Vagina (tissue), 2 donors: ENCODE data around the gene CCDC150. TPM values are rescaled to one million over a fixed set of nuclear protein-coding genes. Genes with fewer than 3 reads are reported as not detected.

Experiments used
- DNase-seq, 2 donors: peaks; one replicate each; pipeline ENCODE4 v3.0.0-alpha.2; 2017; ENCODE audit errors: extremely low spot score in 2 of 2
- H3K27ac ChIP-seq: fragments of 200-600 bp; sonication (generic); one replicate; pipeline ENCODE4 v1.5.1; 2019
- H3K27me3 ChIP-seq: fragments of 200-600 bp; sonication (generic); one replicate; pipeline ENCODE4 v1.5.1; 2019
- H3K36me3 ChIP-seq, 2 donors: fragments of 200-600 bp; sonication (generic); one replicate each; pipeline ENCODE4 v1.5.1; 2017 to 2019
- H3K4me1 ChIP-seq: fragments of 200-600 bp; sonication (generic); one replicate; pipeline ENCODE4 v1.5.1; 2019
- H3K4me3 ChIP-seq, 2 donors: fragments of 200-600 bp; sonication (generic); 1 replicate in 1 of 2; 2 replicates in 1 of 2; pipeline ENCODE4 v1.5.1; 2016 to 2019
- H3K9me3 ChIP-seq: fragments of 200-600 bp; sonication (generic); one replicate; pipeline ENCODE4 v1.5.1; 2019
- POLR2A ChIP-seq, 2 donors: fragments of 450-650 bp; IDR thresholded peaks; one replicate each; pipeline ENCODE4 v1.6.1; 2017; ENCODE audit warnings: antibody characterized with exemption in 2 of 2, mild to moderate bottlenecking in 2 of 2, moderate library complexity in 2 of 2
- POLR2AphosphoS5 ChIP-seq, 2 donors: sonication (generic); formaldehyde crosslinking; IDR thresholded peaks; one replicate each; pipeline ENCODE4 v1.9.0; 2017; ENCODE audit warnings: antibody characterized with exemption in 2 of 2, mild to moderate bottlenecking in 2 of 2, low read depth in 1 of 2; ENCODE audit not compliant: insufficient read depth in 1 of 2
- intact Hi-C: fragments of 100-400 bp; cut with DNase I; formaldehyde crosslinking; loops from one replicate; pipeline ENCODE4 v1.15.1; 2023
- total RNA-seq: library from RNA; depleted of rRNA; stranded (reverse); fragments of >200 nt; gene quantifications from one replicate; pipeline ENCODE4 v1.2.3, GENCODE V29; 2016
- TF ChIP-seq, protein P1 (sequence below), 3 experiments: fragments of 450-650 bp in 2 of 3; fragments of 200-600 bp in 1 of 3; sonication (generic) in 1 of 3; IDR thresholded peaks; one replicate each; pipeline ENCODE4 v1.5.1; 2017 to 2019; ENCODE audit warnings: antibody characterized with exemption in 3 of 3, mild to moderate bottlenecking in 2 of 3, moderate library complexity in 2 of 3

CCDC150 gene
- total RNA-seq, 1 donor from 2014 or later: 3.9 TPM

DNA sequence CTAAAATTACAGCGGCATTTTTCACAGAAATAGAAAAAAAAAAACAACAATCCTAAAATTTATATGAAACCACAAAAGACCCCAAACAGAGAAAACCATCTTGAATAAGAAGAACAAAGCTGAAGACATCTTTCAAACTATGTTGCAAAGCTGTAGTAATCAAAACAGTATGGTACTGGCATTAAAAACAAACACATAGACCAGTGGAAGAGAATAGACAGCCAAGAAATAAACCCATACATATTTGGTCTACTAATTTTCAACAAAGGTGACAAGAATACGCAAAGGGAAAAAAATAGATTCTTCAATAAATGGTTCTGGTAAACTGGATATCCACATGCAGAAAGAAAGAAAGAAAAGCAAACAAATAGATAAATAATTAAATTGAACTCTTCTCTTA is 9.0 kb upstream of the CCDC150 start:
- no peak for DNase-seq
- no peaks in the 10 kb centered on the region for H3K27me3 ChIP-seq
- H3K9me3 ChIP-seq: peaks cover 4% of the 10 kb centered on the region
- H3K36me3 ChIP-seq: no peaks in the 10 kb centered on the region
- no peak overlapping the region for H3K27ac ChIP-seq
- no peak overlapping the region for H3K4me3 ChIP-seq
- H3K4me1 ChIP-seq: no peaks in the 10 kb centered on the region
- intact Hi-C loops: no loop called here
- TF ChIP-seq POLR2AphosphoS5 (IDR thresholded peaks at IDR 0.05; ENCODE audit: insufficient read depth in 1 of 2, low read depth in 1 of 2) (no peak), POLR2A (IDR thresholded peaks at IDR 0.05) (no peak)
- TF ChIP-seq, protein P1, sequence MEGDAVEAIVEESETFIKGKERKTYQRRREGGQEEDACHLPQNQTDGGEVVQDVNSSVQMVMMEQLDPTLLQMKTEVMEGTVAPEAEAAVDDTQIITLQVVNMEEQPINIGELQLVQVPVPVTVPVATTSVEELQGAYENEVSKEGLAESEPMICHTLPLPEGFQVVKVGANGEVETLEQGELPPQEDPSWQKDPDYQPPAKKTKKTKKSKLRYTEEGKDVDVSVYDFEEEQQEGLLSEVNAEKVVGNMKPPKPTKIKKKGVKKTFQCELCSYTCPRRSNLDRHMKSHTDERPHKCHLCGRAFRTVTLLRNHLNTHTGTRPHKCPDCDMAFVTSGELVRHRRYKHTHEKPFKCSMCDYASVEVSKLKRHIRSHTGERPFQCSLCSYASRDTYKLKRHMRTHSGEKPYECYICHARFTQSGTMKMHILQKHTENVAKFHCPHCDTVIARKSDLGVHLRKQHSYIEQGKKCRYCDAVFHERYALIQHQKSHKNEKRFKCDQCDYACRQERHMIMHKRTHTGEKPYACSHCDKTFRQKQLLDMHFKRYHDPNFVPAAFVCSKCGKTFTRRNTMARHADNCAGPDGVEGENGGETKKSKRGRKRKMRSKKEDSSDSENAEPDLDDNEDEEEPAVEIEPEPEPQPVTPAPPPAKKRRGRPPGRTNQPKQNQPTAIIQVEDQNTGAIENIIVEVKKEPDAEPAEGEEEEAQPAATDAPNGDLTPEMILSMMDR (IDR thresholded peaks at IDR 0.05): no peak

DNA sequence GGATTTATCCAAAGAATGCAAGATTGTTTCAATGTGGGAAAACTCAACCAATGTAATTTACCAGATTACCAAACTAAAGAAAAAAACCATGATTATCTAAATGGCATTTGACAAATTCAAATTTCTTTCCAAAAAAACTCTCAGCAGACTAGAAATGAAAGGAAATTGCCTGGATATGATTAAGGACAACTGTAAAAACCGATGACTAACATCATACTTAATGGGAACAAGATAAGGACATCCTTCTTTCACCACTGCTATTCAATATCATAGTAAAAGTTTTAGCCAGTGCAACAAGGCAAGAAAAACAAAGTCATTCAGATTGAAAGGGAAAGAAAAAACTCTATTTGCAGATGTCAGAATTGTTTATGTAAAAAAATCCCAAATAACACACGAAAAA is 4.4 kb upstream of the CCDC150 start:
- Histone ChIP-seq H3K4me3 (no peak overlapping the region), H3K27me3 (no peaks in the 10 kb centered on the region), H3K9me3 (peaks cover 4% of the 10 kb centered on the region), H3K27ac (no peak overlapping the region), H3K4me1 (peaks cover 5% of the 10 kb centered on the region), H3K36me3 (no peaks in the 10 kb centered on the region)
- no peak for DNase-seq
- intact Hi-C loops: no loop called here
- TF ChIP-seq POLR2AphosphoS5 (IDR thresholded peaks at IDR 0.05; ENCODE audit: insufficient read depth in 1 of 2, low read depth in 1 of 2) (no peak), POLR2A (IDR thresholded peaks at IDR 0.05) (no peak)
- TF ChIP-seq, protein P1 (IDR thresholded peaks at IDR 0.05): no peak

DNA sequence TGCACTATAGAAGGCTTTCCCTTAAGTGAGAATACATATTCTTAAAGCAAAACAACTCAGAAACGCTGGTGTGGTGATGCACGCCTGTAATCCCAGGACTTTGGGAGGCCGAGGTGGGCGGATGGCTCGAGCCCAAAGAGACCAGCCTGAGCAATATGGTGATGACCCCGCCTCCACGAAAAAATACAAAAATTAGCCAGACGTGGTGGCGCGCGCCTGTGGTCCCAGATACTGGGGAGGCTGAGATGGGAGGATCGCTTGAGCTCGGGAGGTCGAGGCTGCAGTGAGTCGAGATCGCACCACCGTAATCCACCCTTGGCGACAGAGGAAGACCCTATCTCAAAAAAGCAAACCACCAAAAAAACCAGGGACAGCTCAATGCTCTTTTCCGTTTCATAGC is 750 bp upstream of the CCDC150 start:
- Histone ChIP-seq H3K27me3 (no peaks in the 10 kb centered on the region), H3K27ac (no peak overlapping the region), H3K36me3 (no peaks in the 10 kb centered on the region), H3K4me3 (peak overlapping the region in 1 of 2 donors; percentile 54), H3K4me1 (peaks cover 8% of the 10 kb centered on the region), H3K9me3 (no peaks in the 10 kb centered on the region)
- TF ChIP-seq POLR2AphosphoS5 (IDR thresholded peaks at IDR 0.05; ENCODE audit: insufficient read depth in 1 of 2, low read depth in 1 of 2): no peak
- TF ChIP-seq POLR2A (IDR thresholded peaks at IDR 0.05): no peak
- TF ChIP-seq, protein P1 (IDR thresholded peaks at IDR 0.05): no peak
- intact Hi-C loops: no loop called here
- DNase-seq: no peak

DNA sequence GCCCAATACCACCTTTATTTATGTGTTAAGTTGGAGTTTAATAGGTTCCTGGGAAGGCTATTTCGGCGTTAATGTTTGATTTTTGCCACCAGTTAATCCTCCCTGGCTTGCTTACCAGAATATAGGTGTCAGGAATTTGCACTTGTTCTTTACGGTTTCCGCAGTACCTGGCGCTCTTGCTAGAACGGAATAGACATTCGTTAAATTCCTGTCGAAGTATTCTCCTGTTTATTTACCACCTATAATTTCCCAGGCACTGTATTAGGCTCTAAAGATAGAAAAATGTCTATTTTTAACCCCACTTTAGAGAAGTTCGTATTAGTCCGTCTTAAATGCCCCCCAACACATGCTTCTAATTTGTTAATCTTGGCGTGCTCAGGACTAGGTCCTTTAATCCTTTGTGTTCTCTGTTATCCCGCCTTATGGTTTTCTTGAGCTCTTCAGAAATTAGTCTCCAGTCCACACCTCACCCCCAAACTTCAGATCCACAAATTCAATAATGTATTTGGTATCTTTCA is 575 bp downstream of the CCDC150 start:
- Histone ChIP-seq H3K27me3 (no peaks in the 10 kb centered on the region), H3K36me3 (no peaks in the 10 kb centered on the region), H3K4me3 (peak overlapping the region; percentile 54), H3K27ac (peak overlapping the region; percentile 10), H3K4me1 (peaks cover 8% of the 10 kb centered on the region), H3K9me3 (no peaks in the 10 kb centered on the region)
- intact Hi-C loops: no loop called here
- DNase-seq: no peak
- TF ChIP-seq POLR2AphosphoS5 (IDR thresholded peaks at IDR 0.05; ENCODE audit: insufficient read depth in 1 of 2, low read depth in 1 of 2) (no peak), POLR2A (IDR thresholded peaks at IDR 0.05) (no peak)
- TF ChIP-seq, protein P1 (IDR thresholded peaks at IDR 0.05): no peak

DNA sequence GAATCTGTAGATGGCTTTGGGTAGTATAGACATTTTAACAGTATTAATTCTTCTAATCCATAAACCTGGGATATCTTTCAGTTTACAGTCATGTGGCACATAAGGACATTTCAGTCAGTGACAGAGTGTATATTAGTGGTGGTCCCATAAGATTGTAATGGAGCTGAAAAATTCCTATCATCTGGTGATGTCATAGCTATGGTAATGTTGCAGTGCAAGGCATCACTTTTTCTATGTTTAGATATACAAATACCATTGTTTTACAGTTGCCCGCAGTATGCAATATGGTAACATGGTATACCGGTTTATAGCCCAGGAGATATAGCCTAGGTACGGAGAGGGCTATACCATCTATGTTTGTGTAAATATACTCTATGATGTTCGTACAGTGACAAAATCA is 9.7 kb downstream of the CCDC150 start:
- no peak overlapping the region for H3K4me3 ChIP-seq
- H3K27ac ChIP-seq: no peak overlapping the region
- intact Hi-C loops: no loop called here
- no peaks in the 10 kb centered on the region for H3K4me1 ChIP-seq
- H3K9me3 ChIP-seq: peaks cover 12% of the 10 kb centered on the region
- TF ChIP-seq, protein P1 (IDR thresholded peaks at IDR 0.05): no peak
- TF ChIP-seq POLR2AphosphoS5 (IDR thresholded peaks at IDR 0.05; ENCODE audit: insufficient read depth in 1 of 2, low read depth in 1 of 2) (no peak), POLR2A (IDR thresholded peaks at IDR 0.05) (no peak)
- DNase-seq: no peak
- no peaks in the 10 kb centered on the region for H3K27me3 ChIP-seq
- H3K36me3 ChIP-seq: no peaks in the 10 kb centered on the region
